Stimulated activated CD8-positive, alpha-beta memory T cell treated with anti-CD3 and anti-CD28 coated beads, Interleukin-15, amount 100 ng/mL, for 48 hours (primary cell): ENCODE results near the gene AK3.
"Not testable (repeated sequence)": the region's sequence is repeated elsewhere in the genome, so short reads cannot be mapped to it uniquely, and the experiment has no call there.

ENCODE experiments used
- DNase-seq, 2 donors: peaks; one replicate each; pipeline ENCODE4 v3.0.0-alpha.2; 2020; ENCODE audit warnings: low read depth in 2 of 2

Gene AK3

GRCh38 chr9:4740638-4741364 is at the start of gene AK3:
TSS of gene AK3 (minus strand) at chr9:4741202. CDS start at chr9:4741087, 115 bp downstream.
- DNase-seq = peak; percentile 82 to 86

- DNase-seq = no peak
Measured at GRCh38 chr9:4788703-4789102, 47.7 kb upstream of the AK3 start.

GRCh38 chr9:4787876-4788275 is 46.9 kb upstream of the AK3 start:
- no peak for DNase-seq

- DNase-seq = no peak
Measured at GRCh38 chr9:4786599-4786998, 45.6 kb upstream of the AK3 start.

GRCh38 chr9:4784403-4784802 is 43.4 kb upstream of the AK3 start:
- no peak for DNase-seq

DNA sequence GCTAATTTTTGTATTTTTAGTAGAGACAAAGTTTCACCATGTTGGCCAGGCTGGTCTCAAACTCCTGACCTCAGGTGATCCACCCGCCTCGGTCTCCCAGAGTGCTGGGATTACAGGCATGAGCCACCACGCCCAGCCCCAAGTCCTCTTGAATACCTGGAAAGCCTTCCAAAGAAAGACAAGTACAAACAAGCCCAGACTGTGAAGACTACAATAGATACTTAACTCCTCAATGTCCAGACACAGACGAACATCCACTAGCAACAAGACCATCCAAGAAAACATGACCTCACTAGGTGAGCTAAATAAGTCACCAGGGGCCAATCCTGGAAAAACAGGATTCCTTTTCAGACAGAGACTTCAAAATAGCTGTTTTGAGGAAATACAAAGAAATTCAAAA is 42.2 kb upstream of the AK3 start:
- DNase-seq = not testable (repeated sequence)

DNA sequence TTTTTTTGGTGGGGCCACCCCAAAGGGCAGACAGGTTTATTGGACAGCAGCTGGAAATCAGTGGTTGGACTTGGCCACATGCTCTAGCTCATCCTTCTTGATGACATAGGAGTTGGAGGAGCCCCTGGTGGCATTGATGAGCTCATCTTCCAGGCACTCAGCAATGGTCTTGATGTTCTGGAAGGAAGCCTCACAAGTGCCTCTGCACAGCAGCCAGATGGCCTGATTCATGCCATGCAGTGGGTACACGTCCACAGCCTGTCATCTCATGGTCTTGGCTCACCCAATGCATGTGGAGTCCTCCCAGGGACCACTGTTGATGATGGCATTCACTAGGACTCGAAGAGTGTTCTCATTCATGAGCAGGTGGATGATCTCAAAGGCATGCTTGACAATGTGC is 40.4 kb upstream of the AK3 start:
- no peak for DNase-seq

DNA sequence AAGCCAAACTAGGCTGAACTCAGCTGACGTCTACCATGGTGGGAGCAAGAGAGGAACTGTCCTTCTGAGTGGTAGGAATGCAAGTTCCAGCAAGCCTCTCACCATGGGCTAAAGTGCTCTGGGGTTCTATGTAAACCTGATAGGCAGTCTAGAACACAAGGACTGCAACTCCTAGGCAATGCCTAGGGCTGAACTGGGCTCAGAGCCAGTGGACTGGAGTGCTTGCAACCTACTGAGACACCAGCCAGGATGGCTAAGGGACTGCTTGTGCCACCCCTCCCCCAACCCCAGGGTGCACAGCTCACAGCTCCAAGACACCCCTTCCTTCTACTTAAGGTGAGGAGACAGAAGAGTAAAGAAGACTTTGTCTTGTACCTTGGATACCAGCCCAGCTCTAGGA is 39.6 kb upstream of the AK3 start:
- DNase-seq = no peak

DNA sequence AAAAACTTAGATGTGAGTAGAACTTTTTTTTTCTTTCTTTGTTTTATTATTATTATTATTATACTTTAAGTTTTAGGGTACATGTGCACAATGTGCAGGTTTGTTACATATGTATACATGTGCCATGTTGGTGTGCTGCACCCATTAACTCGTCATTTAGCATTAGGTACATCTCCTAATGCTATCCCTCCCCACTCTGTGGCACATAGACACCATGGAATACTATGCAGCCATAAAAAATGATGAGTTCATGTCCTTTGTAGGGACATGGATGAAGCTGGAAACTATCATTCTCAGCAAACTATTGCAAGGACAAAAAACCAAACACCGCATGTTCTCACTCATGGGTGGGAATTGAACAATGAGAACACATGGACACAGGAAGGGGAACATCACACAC is 34.0 kb upstream of the AK3 start:
- not testable (repeated sequence) for DNase-seq

DNA sequence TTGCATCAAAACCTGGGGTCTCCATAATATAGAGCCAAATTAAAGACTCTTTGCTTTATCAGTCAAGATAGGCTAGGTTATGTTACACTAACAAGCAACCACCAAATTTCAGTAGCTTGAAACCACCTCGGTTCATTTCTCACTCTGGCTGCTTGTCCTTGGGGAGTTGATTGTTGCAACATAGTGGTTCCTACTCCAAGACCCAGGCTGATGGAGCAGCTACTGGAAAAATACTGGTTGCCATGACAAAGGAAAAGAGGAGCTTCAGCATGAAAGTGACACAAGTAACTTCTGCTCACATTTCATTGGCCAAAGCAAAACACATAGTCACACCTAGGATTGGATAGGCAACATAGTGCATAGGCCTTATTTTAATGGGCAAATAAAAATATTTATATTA is 33.2 kb upstream of the AK3 start:
- DNase-seq = no peak

DNA sequence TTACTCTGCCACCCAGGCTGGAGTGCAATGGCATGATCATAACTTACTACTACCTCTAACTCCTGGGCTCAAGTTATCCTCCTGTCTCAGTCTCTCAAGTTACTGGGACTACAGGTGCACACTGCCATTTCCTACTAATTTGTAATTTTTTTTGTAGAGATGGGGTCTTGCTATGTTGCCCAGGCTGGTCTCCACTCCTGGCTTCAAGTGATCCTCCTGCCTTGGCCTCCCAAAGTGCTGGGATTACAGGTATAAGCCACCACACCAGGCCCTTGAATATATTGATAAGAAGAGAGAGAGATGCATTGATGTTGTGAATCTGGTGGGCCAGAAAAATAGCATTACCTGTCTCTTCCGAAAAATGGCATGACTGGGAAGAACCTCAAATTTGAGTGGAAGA is 30.8 kb upstream of the AK3 start:
- no peak for DNase-seq

GRCh38 chr9:4769321-4770080 is 28.5 kb upstream of the AK3 start:
- no peak for DNase-seq

GRCh38 chr9:4768681-4769080 is 27.7 kb upstream of the AK3 start:
- DNase-seq = no peak

GRCh38 chr9:4764033-4764432 is 23.0 kb upstream of the AK3 start:
- DNase-seq = no peak

DNA sequence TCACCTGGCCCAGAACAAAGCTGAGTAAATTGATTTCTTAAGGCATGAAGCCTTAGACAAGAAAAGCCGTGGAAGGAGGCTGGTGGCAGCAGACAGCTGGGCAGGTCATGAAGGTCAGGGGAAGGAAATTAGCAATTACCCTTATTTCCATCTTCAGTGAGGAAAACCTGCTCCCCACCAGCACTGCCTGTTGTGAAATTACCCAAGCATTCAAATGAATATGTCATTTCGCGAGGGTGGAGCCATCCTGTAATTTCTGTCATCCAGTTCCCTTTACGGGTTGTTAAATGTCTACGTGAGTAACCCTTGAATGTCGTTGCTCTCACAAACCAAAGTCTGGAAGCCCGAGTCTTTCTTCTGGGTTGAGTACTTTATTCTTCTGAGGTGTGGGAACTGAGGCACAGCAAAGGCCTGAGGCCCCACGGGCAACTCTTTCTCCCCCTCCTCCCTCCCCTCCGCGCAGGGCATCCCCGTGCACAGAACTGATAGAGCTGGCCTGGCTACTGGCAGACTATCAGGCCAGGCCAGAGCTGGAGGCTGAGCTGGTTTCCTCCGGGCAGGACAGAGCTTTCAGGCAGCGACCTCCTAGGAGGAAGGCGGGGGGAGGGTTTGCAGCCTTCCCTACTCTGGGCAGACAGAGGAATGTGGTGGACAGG is 22.0 kb upstream of the AK3 start:
- DNase-seq = no peak

DNA sequence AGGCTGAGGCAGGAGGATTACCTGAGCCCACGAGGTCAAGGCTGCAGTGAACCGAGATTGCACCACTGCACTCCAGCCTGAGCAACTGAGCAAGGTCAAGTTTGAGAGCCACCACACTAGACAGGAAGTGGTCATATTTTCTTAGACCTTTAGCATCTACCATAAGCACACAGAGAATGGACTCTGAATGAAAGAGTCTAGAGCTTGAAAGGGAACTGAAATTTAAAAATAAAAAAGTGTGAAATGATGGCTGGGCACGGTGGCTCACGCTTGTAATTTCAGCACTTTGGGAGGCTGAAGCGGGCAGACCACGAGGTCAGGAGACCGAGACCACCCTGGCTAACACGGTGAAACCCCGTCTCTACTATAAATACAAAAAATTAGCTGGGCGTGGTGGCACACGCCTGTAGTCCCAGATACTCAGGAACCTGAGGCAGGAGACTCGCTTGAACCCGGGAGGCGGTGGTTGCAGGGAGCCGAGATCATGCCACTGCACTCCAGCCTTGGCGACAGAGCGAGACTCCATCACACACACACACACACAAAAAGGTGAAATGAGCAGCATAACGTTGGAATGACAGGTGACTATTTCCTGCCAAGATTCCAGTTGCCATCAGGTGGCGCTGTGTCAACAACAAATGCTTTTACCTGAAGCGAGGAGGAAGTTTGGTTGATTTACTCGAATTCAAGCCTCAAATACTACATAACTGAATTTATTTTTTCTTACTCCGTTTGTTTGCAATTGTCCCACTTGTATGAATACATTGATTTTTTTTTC is 21.3 kb upstream of the AK3 start:
- peak; percentile 41 to 55 for DNase-seq

DNA sequence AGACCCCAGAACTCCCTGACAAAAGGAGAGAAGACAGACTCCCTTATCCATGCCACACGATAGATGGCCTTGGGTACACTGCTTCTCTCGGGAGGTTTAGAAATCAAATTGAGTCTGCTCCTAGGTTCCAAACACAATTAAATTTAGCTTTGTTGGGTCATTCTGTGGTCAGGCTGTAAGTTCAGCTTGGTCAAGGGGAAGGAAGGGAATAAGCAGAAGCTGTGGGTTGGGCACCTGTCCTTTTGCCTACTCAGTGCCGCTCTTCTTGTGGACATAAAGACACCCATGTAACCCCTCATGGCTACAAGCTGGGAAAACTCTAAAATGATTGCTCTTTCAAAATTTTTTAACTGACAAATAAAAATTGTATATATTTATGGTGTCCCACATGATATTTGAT is 19.1 kb upstream of the AK3 start:
- no peak for DNase-seq

DNA sequence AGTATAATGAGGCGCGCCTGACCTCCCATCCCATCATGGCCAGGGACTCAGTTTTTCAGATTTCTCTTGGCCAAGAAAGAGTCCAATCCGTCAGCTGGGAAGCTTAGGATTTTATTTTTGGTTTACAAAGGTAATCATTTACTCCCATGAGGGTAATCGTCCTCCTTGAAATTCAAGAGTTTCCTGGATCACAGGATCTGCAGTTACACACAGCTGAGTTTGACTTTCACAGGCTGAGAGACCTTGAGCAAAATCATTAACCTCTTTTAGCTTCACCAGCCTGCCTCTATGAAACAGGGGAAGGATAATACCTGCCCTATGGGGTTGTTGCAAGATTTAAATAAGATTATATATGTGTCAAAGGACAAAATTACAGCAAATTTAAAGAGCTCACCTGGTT is 15.4 kb upstream of the AK3 start:
- no peak for DNase-seq

DNA sequence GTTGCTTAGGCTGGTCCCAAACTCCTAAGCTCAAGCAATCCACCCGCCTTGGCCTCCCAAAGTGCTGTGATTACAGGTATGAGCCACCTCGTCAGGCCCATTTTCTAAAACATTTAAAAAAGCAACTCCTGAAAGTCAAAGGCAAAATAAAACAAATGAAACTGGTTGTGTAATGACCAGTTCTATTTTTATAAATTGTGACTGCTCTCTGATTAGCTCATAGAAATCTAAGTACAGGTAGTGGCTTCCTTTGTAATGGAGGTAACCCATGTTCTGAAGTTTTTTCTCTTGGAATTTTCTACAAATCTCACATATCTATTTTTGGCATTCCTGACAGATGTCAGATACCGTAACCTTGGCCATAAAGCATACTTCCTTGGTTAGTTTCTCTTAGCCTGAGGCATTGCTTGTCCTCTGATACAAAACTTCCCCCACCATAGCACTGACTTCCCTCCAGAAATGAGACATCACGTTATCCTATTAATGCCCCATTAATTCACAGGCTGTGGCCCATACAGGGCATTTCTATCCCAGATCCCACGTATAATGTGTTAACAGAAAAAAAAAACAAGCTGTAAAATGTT is 14.1 kb upstream of the AK3 start:
- no peak for DNase-seq

GRCh38 chr9:4754530-4754929 is 13.5 kb upstream of the AK3 start:
- not testable (repeated sequence) for DNase-seq

DNA sequence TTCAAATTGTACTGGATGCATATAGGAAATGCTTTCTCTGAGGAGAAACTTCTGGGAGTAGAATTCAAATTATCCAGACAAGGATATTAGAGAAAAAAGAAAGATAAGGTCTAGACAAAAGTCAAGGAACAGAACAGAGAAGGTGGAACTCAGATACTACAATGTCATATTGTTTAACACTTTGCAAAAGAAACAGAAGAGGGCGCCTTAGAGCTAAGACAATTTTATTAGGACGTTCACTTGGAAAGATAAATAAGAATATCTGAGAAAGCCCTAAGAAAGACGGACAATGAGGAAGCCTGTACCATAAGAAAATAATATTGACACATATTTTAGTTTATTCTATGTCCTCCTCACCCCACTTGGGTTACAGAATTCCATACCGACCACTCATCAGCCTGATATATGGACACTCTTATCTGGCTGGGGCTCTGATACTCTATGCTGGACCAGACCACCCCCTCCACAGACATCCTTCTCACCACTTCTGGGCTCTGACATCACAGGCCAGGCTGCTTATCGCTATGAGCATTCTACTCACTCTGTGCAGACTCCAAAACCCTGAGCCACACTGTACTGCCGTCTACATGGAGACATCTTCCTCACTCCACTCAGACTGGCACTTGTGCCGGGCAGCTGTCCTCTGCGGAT is 9.1 kb upstream of the AK3 start:
- no peak for DNase-seq
